Skeletal muscle satellite cell (primary cell): Measurements from ENCODE around the gene SNX15.
"Not testable (repeated sequence)": the region's sequence is repeated elsewhere in the genome, so short reads cannot be mapped to it uniquely, and the experiment has no call there.

Experiments used
- H3K27me3 ChIP-seq: 2 replicates; pipeline ENCODE4 v1.7.0; 2013; ENCODE audit warnings: low read length; ENCODE audit not compliant: control insufficient read depth, insufficient read depth
- H3K36me3 ChIP-seq: 2 replicates; pipeline ENCODE4 v1.7.0; 2013; ENCODE audit warnings: mild to moderate bottlenecking, control low read depth, low read length; ENCODE audit not compliant: insufficient read depth
- H3K4me1 ChIP-seq: 2 replicates; pipeline ENCODE4 v1.7.0; 2013; ENCODE audit warnings: low read length; ENCODE audit not compliant: control insufficient read depth, insufficient read depth
- H3K4me2 ChIP-seq: 2 replicates; pipeline ENCODE4 v1.7.0; 2013; ENCODE audit warnings: mild to moderate bottlenecking, low read length
- H3K4me3 ChIP-seq: 2 replicates; pipeline ENCODE4 v1.7.0; 2013; ENCODE audit warnings: low read length
- H3K9ac ChIP-seq: 2 replicates; pipeline ENCODE4 v1.7.0; 2013; ENCODE audit warnings: mild to moderate bottlenecking, low read depth, low read length, moderate library complexity
- H3K9me3 ChIP-seq: replicated peaks from 2 replicates; pipeline ENCODE4 v1.7.0; 2013; ENCODE audit warnings: mild to moderate bottlenecking, control low read depth, low read length

The SNX15 gene

GRCh38 chr11:65019824-65020223 is 7.4 kb upstream of the SNX15 start:
- Histone ChIP-seq H3K4me2 (no peak overlapping the region), H3K4me1 (no peaks in the 10 kb centered on the region), H3K27me3 (no peaks in the 10 kb centered on the region), H3K9me3 (no peaks in the 10 kb centered on the region), H3K36me3 (peaks cover 12% of the 10 kb centered on the region), H3K4me3 (no peak overlapping the region), H3K9ac (no peak overlapping the region)

- Histone ChIP-seq H3K9me3 (no peaks in the 10 kb centered on the region), H3K4me2 (no peak overlapping the region), H3K36me3 (peaks cover 12% of the 10 kb centered on the region), H3K27me3 (no peaks in the 10 kb centered on the region), H3K4me3 (no peak overlapping the region), H3K9ac (no peak overlapping the region), H3K4me1 (no peaks in the 10 kb centered on the region)
These were observed 6.2 kb upstream of the SNX15 start for GRCh38 chr11:65021003-65021402.

- Histone ChIP-seq H3K36me3 (peaks cover 12% of the 10 kb centered on the region), H3K4me1 (no peaks in the 10 kb centered on the region), H3K4me3 (no peak overlapping the region), H3K9me3 (no peaks in the 10 kb centered on the region), H3K9ac (no peak overlapping the region), H3K27me3 (no peaks in the 10 kb centered on the region), H3K4me2 (no peak overlapping the region)
These were observed 5.7 kb upstream of the SNX15 start for GRCh38 chr11:65021509-65021908.

GRCh38 chr11:65023502-65023901 is 3.7 kb upstream of the SNX15 start:
- not testable (repeated sequence) for H3K27me3 ChIP-seq, H3K9me3 ChIP-seq, H3K4me2 ChIP-seq, H3K4me1 ChIP-seq, H3K36me3 ChIP-seq, H3K4me3 ChIP-seq, H3K9ac ChIP-seq

GRCh38 chr11:65026810-65027209 is 429 bp upstream of the SNX15 start:
- Histone ChIP-seq H3K4me1 (peaks cover 9% of the 10 kb centered on the region), H3K27me3 (no peaks in the 10 kb centered on the region), H3K36me3 (no peaks in the 10 kb centered on the region), H3K4me3 (peak overlapping the region; percentile 80), H3K9me3 (no peaks in the 10 kb centered on the region), H3K4me2 (peak overlapping the region; percentile 92), H3K9ac (peak overlapping the region; percentile 77)

- no peaks in the 10 kb centered on the region for H3K9me3 ChIP-seq
- H3K27me3 ChIP-seq: no peaks in the 10 kb centered on the region
- no peak overlapping the region for H3K4me3 ChIP-seq
- peaks cover 16% of the 10 kb centered on the region for H3K36me3 ChIP-seq
- no peak overlapping the region for H3K4me2 ChIP-seq
- H3K9ac ChIP-seq: no peak overlapping the region
- H3K4me1 ChIP-seq: peaks cover 5% of the 10 kb centered on the region
These were observed 5.0 kb downstream of the SNX15 start for GRCh38 chr11:65032216-65032615.

- Histone ChIP-seq H3K4me1 (no peaks in the 10 kb centered on the region), H3K4me3 (no peak overlapping the region), H3K9me3 (no peaks in the 10 kb centered on the region), H3K36me3 (peaks cover 31% of the 10 kb centered on the region), H3K27me3 (no peaks in the 10 kb centered on the region), H3K9ac (no peak overlapping the region), H3K4me2 (no peak overlapping the region)
These were observed 7.2 kb downstream of the SNX15 start for GRCh38 chr11:65034423-65034822.

GRCh38 chr11:65035579-65035978 is 8.3 kb downstream of the SNX15 start:
- H3K36me3 ChIP-seq: peaks cover 31% of the 10 kb centered on the region

GRCh38 chr11:65036931-65037330 is 9.7 kb downstream of the SNX15 start:
- no peak overlapping the region for H3K4me2 ChIP-seq
- H3K9ac ChIP-seq: no peak overlapping the region
- H3K27me3 ChIP-seq: no peaks in the 10 kb centered on the region
- peaks cover 31% of the 10 kb centered on the region for H3K36me3 ChIP-seq
- peaks cover 5% of the 10 kb centered on the region for H3K4me1 ChIP-seq
- no peaks in the 10 kb centered on the region for H3K9me3 ChIP-seq
- H3K4me3 ChIP-seq: no peak overlapping the region

More at GRCh38 chr11:65035579-65035978, 8.3 kb downstream of the SNX15 start:
- H3K9ac ChIP-seq: no peak overlapping the region
- H3K4me1 ChIP-seq: peaks cover 5% of the 10 kb centered on the region
- H3K4me3 ChIP-seq: no peak overlapping the region
- H3K4me2 ChIP-seq: no peak overlapping the region
- no peaks in the 10 kb centered on the region for H3K9me3 ChIP-seq
- H3K27me3 ChIP-seq: no peaks in the 10 kb centered on the region

- H3K9me3 ChIP-seq: no peaks in the 10 kb centered on the region
- no peaks in the 10 kb centered on the region for H3K27me3 ChIP-seq
- H3K4me2 ChIP-seq: peak overlapping the region; percentile 99
- peak overlapping the region; percentile 96 for H3K4me3 ChIP-seq
- H3K36me3 ChIP-seq: peaks cover 31% of the 10 kb centered on the region
- peak overlapping the region; percentile 79 for H3K9ac ChIP-seq
- peaks cover 23% of the 10 kb centered on the region for H3K4me1 ChIP-seq
These were observed 13.2 kb downstream of the SNX15 start for GRCh38 chr11:65040520-65040846.

- peak within 1 kb of the TSS; percentile 79 for H3K9ac ChIP-seq
- peak within 1 kb of the TSS; percentile 96 for H3K4me3 ChIP-seq
- H3K4me2 ChIP-seq: peak within 1 kb of the TSS; percentile 99
- no peaks in the 10 kb centered on the region for H3K27me3 ChIP-seq
- H3K36me3 ChIP-seq: peaks cover 26% of the 10 kb centered on the region
- peaks cover 23% of the 10 kb centered on the region for H3K4me1 ChIP-seq
- H3K9me3 ChIP-seq: no peaks in the 10 kb centered on the region
These were observed 13.8 kb downstream of the SNX15 start, which contains the start of gene SAC3D1 for GRCh38 chr11:65040847-65041622. SAC3D1 (plus strand) TSS chr11:65041210; CDS start chr11:65041293, 83 bp downstream.

GRCh38 chr11:65042891-65043290 is 15.7 kb downstream of the SNX15 start:
- Histone ChIP-seq H3K9ac (no peak overlapping the region), H3K4me2 (peak overlapping the region; percentile 99), H3K36me3 (peaks cover 17% of the 10 kb centered on the region), H3K9me3 (no peaks in the 10 kb centered on the region), H3K4me3 (no peak overlapping the region), H3K4me1 (peaks cover 26% of the 10 kb centered on the region), H3K27me3 (no peaks in the 10 kb centered on the region)
